ENCODE results near the gene ATM. TPM values are rescaled to one million over a fixed set of nuclear protein-coding genes. Genes with fewer than 3 reads are reported as not detected.
A peak's percentile ranks its signal among the peaks of the same experiment; 100 is the strongest.

Gene ATM
- total and polyA plus RNA-seq, 2 donors (not counting 3 experiments of a cell fraction or from before 2014, with no cell fraction given): 11.8 to 49.7 TPM

- dilution Hi-C loops (cut with MboI; ENCODE audit: extremely low pct_ligation_motif_present, low sequenced_read_pairs) (no loop called here), intact Hi-C loops (cut with micrococcal nuclease) (no loop called here)
- Histone ChIP-seq H3K36me3 (ENCODE audit: control insufficient read depth in 2 of 2, extremely low read depth in 1 of 2, insufficient read depth in 2 of 2, low read length in 2 of 2) (peaks cover 2 to 3% of the 10 kb centered on the region in 2 experiments), H2AFZ (ENCODE audit: low read depth, low read length) (no peak overlapping the region), H3K9ac (replicated peaks; ENCODE audit: extremely low read depth, insufficient read depth, low read length) (no peak overlapping the region), H3K27ac (ENCODE audit: insufficient read depth, low read depth, low read length) (no peak overlapping the region), H3K4me1 (ENCODE audit: control insufficient read depth, extremely low read depth, insufficient read depth, low read length) (no peaks in the 10 kb centered on the region), H4K20me1 (replicated peaks; ENCODE audit: control insufficient read depth, extremely low read depth, insufficient read depth, low read length) (no peaks in the 10 kb centered on the region), H3K9me3 (replicated peaks; ENCODE audit: control insufficient read depth, insufficient read depth, low read length) (no peaks in the 10 kb centered on the region), H3K4me3 (replicated peaks in 1 of 3; ENCODE audit: insufficient read depth in 1 of 3, low read depth in 1 of 3, low read length in 3 of 3) (no peak overlapping the region), H3K4me2 (ENCODE audit: insufficient read depth, low read length) (no peak overlapping the region), H3K27me3 (ENCODE audit: control insufficient read depth in 2 of 2, insufficient read depth in 2 of 2, low read length in 2 of 2) (no peaks in the 10 kb centered on the region), H3K9me1 (replicated peaks; ENCODE audit: control insufficient read depth, extremely low read depth, insufficient read depth, low read length) (no peaks in the 10 kb centered on the region), H3K79me2 (ENCODE audit: control insufficient read depth, insufficient read depth, low read length) (peaks cover 12% of the 10 kb centered on the region)
- ChIA-PET POLR2A (no interaction called here), CTCF (interaction anchor here (0.6 kb wide), 1 partner anchor 64 kb away, joined by 3 read pairs; no protein-coding TSS in a partner anchor)
- DNase-seq (ENCODE audit: low read depth, low spot score) (peak; percentile 7), FAIRE-seq (no peak)
- TF ChIP-seq JUN (IDR thresholded peaks at IDR 0.05; ENCODE audit: borderline replicate concordance, insufficient read depth, insufficient read length, low read depth): no peak
- TF ChIP-seq GATA2 (IDR thresholded peaks at IDR 0.05; ENCODE audit: insufficient read depth, insufficient read length, low read depth, low read length): no peak
- TF ChIP-seq POLR2A (IDR thresholded peaks at IDR 0.05; ENCODE audit: low read depth, low read length): no peak
- TF ChIP-seq CTCF (IDR thresholded peaks at IDR 0.05; ENCODE audit: extremely low read depth in 1 of 2, insufficient read depth in 1 of 2, low read depth in 1 of 2, low read length in 2 of 2): no peak
- TF ChIP-seq POLR2AphosphoS5 (IDR thresholded peaks at IDR 0.05; ENCODE audit: insufficient read depth, low read depth, low read length): no peak
- no peak for TF ChIP-seq MYC (IDR thresholded peaks at IDR 0.05; ENCODE audit: low read depth, low read length)
- no peak for TF ChIP-seq EZH2 (IDR thresholded peaks at IDR 0.05; ENCODE audit: borderline replicate concordance, low read depth, low read length, severe bottlenecking)
- no peak for TF ChIP-seq FOS (IDR thresholded peaks at IDR 0.05; ENCODE audit: borderline replicate concordance, insufficient read depth, low read length)
- TF ChIP-seq MAX (IDR thresholded peaks at IDR 0.05; ENCODE audit: insufficient read depth, insufficient read length): no peak
- no TSS peak for BruUV-seq (replicated peaks)
Measured at GRCh38 chr11:108198833-108199232, 24.0 kb upstream of the ATM start.
